Epithelial cell of esophagus (primary cell): ENCODE measurements around the gene HK1.

Source experiments
- DNase-seq: peaks from one replicate; pipeline ENCODE4 v3.0.0; 2010; ENCODE audit warnings: low read depth
- H3K4me3 ChIP-seq: 2 replicates; pipeline ENCODE4 v1.5.1; 2011; ENCODE audit warnings: mild to moderate bottlenecking, low read length, control low read depth
- CTCF ChIP-seq: IDR thresholded peaks from 2 replicates; pipeline ENCODE4 v1.5.1; 2011; ENCODE audit warnings: low read depth, mild to moderate bottlenecking, low read length, control low read depth, inconsistent platforms; ENCODE audit not compliant: insufficient read depth; ENCODE audit errors: missing control alignments

Gene HK1

GRCh38 chr10:69435966-69436520 lies 157.7 kb downstream of the HK1 start:
- TF ChIP-seq CTCF = no peak
- no peak overlapping the region for H3K4me3 ChIP-seq
- DNase-seq = no peak

GRCh38 chr10:69437321-69438259 lies 159.3 kb downstream of the HK1 start:
- TF ChIP-seq CTCF = no peak
- peak; percentile 88 for DNase-seq
- no peak overlapping the region for H3K4me3 ChIP-seq

GRCh38 chr10:69438536-69439349 lies 160.4 kb downstream of the HK1 start:
- peak; percentile 90 for DNase-seq
- H3K4me3 ChIP-seq = no peak overlapping the region
- no peak for TF ChIP-seq CTCF

DNA sequence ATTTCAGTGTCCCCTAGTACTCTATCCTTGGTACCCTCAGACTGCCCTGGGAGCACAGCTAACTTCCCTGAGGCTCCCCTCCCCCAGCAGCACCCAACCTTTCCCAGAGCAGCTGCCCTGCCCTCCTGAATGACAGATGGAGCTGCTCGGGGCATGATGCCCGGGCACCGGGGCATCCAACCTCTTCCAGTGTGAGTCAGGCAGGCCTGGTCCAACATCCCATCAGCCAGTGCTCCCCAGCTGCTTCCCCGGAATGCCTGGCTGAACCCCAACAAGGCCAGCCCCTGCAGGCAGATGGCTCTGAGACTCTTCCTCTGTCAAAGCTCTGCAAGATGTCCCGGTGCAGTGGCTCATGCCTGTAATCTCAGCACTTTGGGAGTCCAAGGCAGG lies 161.0 kb downstream of the HK1 start:
- peak; percentile 68 for DNase-seq
- H3K4me3 ChIP-seq = no peak overlapping the region
- TF ChIP-seq CTCF = no peak

GRCh38 chr10:69439813-69440506 lies 161.7 kb downstream of the HK1 start:
- H3K4me3 ChIP-seq = no peak overlapping the region
- no peak for TF ChIP-seq CTCF
- DNase-seq = peak; percentile 84

DNA sequence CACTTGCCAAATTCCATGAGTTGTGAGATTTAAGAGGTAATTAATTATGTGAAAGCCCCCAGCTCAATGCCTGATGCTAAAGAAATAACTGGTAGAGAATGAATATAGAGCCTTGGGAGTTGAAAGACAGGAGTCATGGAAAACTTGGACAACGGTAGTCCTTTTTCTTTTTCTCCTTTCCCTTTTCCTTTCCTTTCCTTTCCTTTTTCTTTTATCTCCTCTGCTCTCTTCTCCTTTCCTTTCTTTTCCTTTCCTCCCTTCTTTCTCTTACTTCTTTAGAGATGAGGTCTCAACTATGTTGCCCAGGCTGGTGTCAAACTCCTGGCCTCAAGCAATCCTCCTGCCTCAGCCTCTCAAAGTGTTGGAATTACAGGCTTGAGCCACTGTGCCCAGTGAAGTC lies 165.1 kb downstream of the HK1 start:
- no peak for DNase-seq
- TF ChIP-seq CTCF = no peak
- H3K4me3 ChIP-seq = no peak overlapping the region
